Stimulated activated CD8-positive, alpha-beta memory T cell treated with anti-CD3 and anti-CD28 coated beads, Interleukin-2, amount 100 ng/mL, for 48 hours (primary cell): Measurements from ENCODE around the gene ITGA8.
"Not testable (repeated sequence)": the region's sequence is repeated elsewhere in the genome, so short reads cannot be mapped to it uniquely, and the experiment has no call there.

ENCODE experiments used
- DNase-seq, 2 donors: peaks; one replicate each; pipeline ENCODE4 v3.0.0-alpha.2; 2020; ENCODE audit warnings: low read depth in 2 of 2

Gene ITGA8

GRCh38 chr10:15494850-15495506 is 224.7 kb downstream of the ITGA8 start:
- DNase-seq = no peak

GRCh38 chr10:15491856-15492642 is 227.7 kb downstream of the ITGA8 start:
- no peak for DNase-seq

- DNase-seq = no peak
Observed at GRCh38 chr10:15489431-15489830, 230.3 kb downstream of the ITGA8 start.

GRCh38 chr10:15487376-15487775 is 232.3 kb downstream of the ITGA8 start:
- no peak for DNase-seq

- no peak for DNase-seq
Observed at GRCh38 chr10:15486404-15486803, 233.3 kb downstream of the ITGA8 start.

GRCh38 chr10:15485684-15486316 is 233.9 kb downstream of the ITGA8 start:
- no peak for DNase-seq

- no peak for DNase-seq
Observed at GRCh38 chr10:15485027-15485426, 234.7 kb downstream of the ITGA8 start.

- DNase-seq = no peak
Observed at GRCh38 chr10:15484128-15484527, 235.6 kb downstream of the ITGA8 start.

GRCh38 chr10:15483215-15484075 is 236.3 kb downstream of the ITGA8 start:
- no peak for DNase-seq

GRCh38 chr10:15482156-15482555 is 237.6 kb downstream of the ITGA8 start:
- no peak for DNase-seq

GRCh38 chr10:15478950-15479349 is 240.8 kb downstream of the ITGA8 start:
- no peak for DNase-seq

GRCh38 chr10:15478429-15478828 is 241.3 kb downstream of the ITGA8 start:
- DNase-seq = no peak

- no peak for DNase-seq
Observed at GRCh38 chr10:15476337-15476736, 243.4 kb downstream of the ITGA8 start.

GRCh38 chr10:15475439-15475838 is 244.3 kb downstream of the ITGA8 start:
- DNase-seq = not testable (repeated sequence)

GRCh38 chr10:15474671-15475070 is 245.1 kb downstream of the ITGA8 start:
- DNase-seq = no peak

- no peak for DNase-seq
Observed at GRCh38 chr10:15473396-15473767, 246.3 kb downstream of the ITGA8 start.

- no peak for DNase-seq
Observed at GRCh38 chr10:15472431-15473395, 247.0 kb downstream of the ITGA8 start.

GRCh38 chr10:15472008-15472407 is 247.7 kb downstream of the ITGA8 start:
- DNase-seq = no peak

GRCh38 chr10:15469111-15469510 is 250.6 kb downstream of the ITGA8 start:
- no peak for DNase-seq

- no peak for DNase-seq
Observed at GRCh38 chr10:15464381-15464780, 255.3 kb downstream of the ITGA8 start.
